Measurements from ENCODE around the gene LETM1.

LETM1 gene

GRCh38 chr4:1794809-1795298 is 61.1 kb downstream of the LETM1 start:
- DNase-seq (ENCODE audit: low read depth), result no peak

- no peak for DNase-seq (ENCODE audit: low read depth)
These were observed 61.8 kb downstream of the LETM1 start for GRCh38 chr4:1793940-1794808.

GRCh38 chr4:1793496-1793840 is 62.5 kb downstream of the LETM1 start:
- no peak for DNase-seq (ENCODE audit: low read depth)

GRCh38 chr4:1792832-1793495 is 63.0 kb downstream of the LETM1 start, which contains the start of gene FGFR3:
FGFR3 (plus strand) TSS chr4:1793293; CDS start chr4:1793935, 642 bp downstream.
- DNase-seq (ENCODE audit: low read depth), result no peak

GRCh38 chr4:1792158-1792831 is 63.7 kb downstream of the LETM1 start:
- no peak for DNase-seq (ENCODE audit: low read depth)

GRCh38 chr4:1790005-1790404 is 66.0 kb downstream of the LETM1 start:
- no peak for DNase-seq (ENCODE audit: low read depth)

- no peak for DNase-seq (ENCODE audit: low read depth)
These were observed 66.4 kb downstream of the LETM1 start for GRCh38 chr4:1789552-1789951.

- DNase-seq (ENCODE audit: low read depth), result no peak
These were observed 67.5 kb downstream of the LETM1 start for GRCh38 chr4:1788254-1788973.

GRCh38 chr4:1787411-1788077 is 68.4 kb downstream of the LETM1 start:
- DNase-seq (ENCODE audit: low read depth), result no peak

- DNase-seq (ENCODE audit: low read depth), result no peak
These were observed 69.2 kb downstream of the LETM1 start for GRCh38 chr4:1786544-1787362.

- DNase-seq (ENCODE audit: low read depth), result no peak
These were observed 70.4 kb downstream of the LETM1 start for GRCh38 chr4:1785592-1785991.

GRCh38 chr4:1784789-1785591 is 71.0 kb downstream of the LETM1 start:
- no peak for DNase-seq (ENCODE audit: low read depth)

GRCh38 chr4:1784395-1784788 is 71.6 kb downstream of the LETM1 start:
- DNase-seq (ENCODE audit: low read depth), result no peak

- DNase-seq (ENCODE audit: low read depth), result no peak
These were observed 72.0 kb downstream of the LETM1 start for GRCh38 chr4:1783970-1784369.

- DNase-seq (ENCODE audit: low read depth), result no peak
These were observed 72.9 kb downstream of the LETM1 start for GRCh38 chr4:1783015-1783414.

GRCh38 chr4:1780435-1780834 is 75.5 kb downstream of the LETM1 start:
- no peak for DNase-seq (ENCODE audit: low read depth)

- DNase-seq (ENCODE audit: low read depth), result no peak
These were observed 76.2 kb downstream of the LETM1 start for GRCh38 chr4:1779588-1780382.

- DNase-seq (ENCODE audit: low read depth), result no peak
These were observed 77.1 kb downstream of the LETM1 start for GRCh38 chr4:1778642-1779392.
